Psoas muscle (tissue), 8 donors: ENCODE data around the gene ATG4C. TPM values are rescaled to one million over a fixed set of nuclear protein-coding genes. Genes with fewer than 3 reads are reported as not detected.

Experiments used
- ATAC-seq, 4 donors: fragments of 200-7000 bp; cut with Tn5 transposase; one replicate each; pipeline ENCODE4 v1.9.1; 2020; ENCODE audit warnings: moderate library complexity in 3 of 4, mild to moderate bottlenecking in 2 of 4
- DNase-seq, 2 donors: peaks; one replicate each; pipeline ENCODE4 v3.0.0-alpha.2; 2020
- H3K27ac ChIP-seq: fragments of 200-600 bp; one replicate; pipeline ENCODE4 v1.8.0; 2022
- H3K27me3 ChIP-seq, 3 donors: fragments of 200-600 bp in 1 of 3; one replicate each; pipeline versions ENCODE4 v1.6.1 to v1.8.0; 2013 to 2022; ENCODE audit warnings: low read length in 2 of 3, mild to moderate bottlenecking in 2 of 3, moderate library complexity in 1 of 3; ENCODE audit not compliant: insufficient read depth in 3 of 3
- H3K36me3 ChIP-seq, 2 donors: fragments of 200-600 bp in 1 of 2; one replicate each; pipeline versions ENCODE4 v1.6.1 to v1.8.0; 2013 to 2022; ENCODE audit warnings: low read depth in 1 of 2, mild to moderate bottlenecking in 1 of 2, moderate library complexity in 1 of 2; ENCODE audit not compliant: insufficient read depth in 1 of 2
- H3K4me1 ChIP-seq: fragments of 200-600 bp; one replicate; pipeline ENCODE4 v1.8.0; 2022
- H3K4me3 ChIP-seq: fragments of 200-600 bp; one replicate; pipeline ENCODE4 v1.8.0; 2022; ENCODE audit warnings: mild to moderate bottlenecking
- H3K9me3 ChIP-seq: fragments of 200-600 bp; one replicate; pipeline ENCODE4 v1.8.0; 2022
- CTCF ChIP-seq: fragments of 200-600 bp; IDR thresholded peaks from one replicate; pipeline ENCODE4 v1.8.0; 2022; ENCODE audit warnings: antibody characterized with exemption
- WGBS, 3 donors: extraction: QIAGEN DNeasy Blood & Tissue Kit; methylation state at CpG; one replicate each; pipeline versions ENCODE4 v1.1.6 to v1.1.7; 2013; 5-methylcytosine and 5-hydroxymethylcytosine counted together
- intact Hi-C, 2 donors: fragments of 100-400 bp; cut with DNase I; formaldehyde crosslinking; loops; one replicate each; pipeline versions ENCODE4 v1.11.0 to v1.14.2; 2022
- polyA plus RNA-seq, 3 donors: library from polyadenylated mRNA; stranded (reverse); fragments of 200-250 nt; gene quantifications; one replicate each; pipeline ENCODE4 v1.2.3, GENCODE V29; 2013
- total RNA-seq, 4 donors: library from RNA; stranded (reverse); fragmentation: NEBNext Ultra II Directional in 2 of 4; extraction: Animal tissue kit (Norgen Biotek cat#: 25700) in 2 of 4; gene quantifications; one replicate each; pipeline versions ENCODE4 v1.2.1 to v1.2.4, GENCODE V29; 2021 to 2023
- donor health status: healthy with polysubstance abuse.
- donor health status: DM: no; HTN: no; CAD: no; lungs with moderate emphysema.
- donor health status: Bipolar disorder and iron deficiency.
- donor health status: healthy.
- donor health status: DM: yes; HTN: yes; CAD: no.
- donor health status: DM: no; HTN: no; CAD: no.
- donor health status: DM: no; HTN: no; CAD: no.
- donor health status: DM: yes; HTN: yes; CAD: no.

The ATG4C gene
- total and polyA plus RNA-seq, 7 donors = 3.3 to 8.3 (median 5.1) TPM

- Histone ChIP-seq H3K27me3 (no peaks in the 10 kb centered on the region), H3K36me3 (no peaks in the 10 kb centered on the region), H3K4me3 (no peak overlapping the region), H3K27ac (no peak overlapping the region), H3K4me1 (no peaks in the 10 kb centered on the region), H3K9me3 (no peaks in the 10 kb centered on the region)
- TF ChIP-seq CTCF = no peak
- intact Hi-C loops = no loop called here
- DNase-seq = no peak
- WGBS, 3 donors = 42 to 48% (median 46%) methylated on average over 9 of the region's 9 CpGs
- no peak for ATAC-seq
These were observed 122.5 kb downstream of the ATG4C start for GRCh38 chr1:62906428-62906886.

- WGBS, 3 donors = 80 to 86% (median 82%) methylated on average over 2 of the region's 2 CpGs
- no peak overlapping the region for H3K27ac ChIP-seq
- no peaks in the 10 kb centered on the region for H3K36me3 ChIP-seq
- no peak overlapping the region for H3K4me3 ChIP-seq
- H3K4me1 ChIP-seq = no peaks in the 10 kb centered on the region
- TF ChIP-seq CTCF = no peak
- H3K27me3 ChIP-seq = no peaks in the 10 kb centered on the region
- ATAC-seq (no peak), DNase-seq (no peak)
- no peaks in the 10 kb centered on the region for H3K9me3 ChIP-seq
- intact Hi-C loops = no loop called here
These were observed 124.3 kb downstream of the ATG4C start for GRCh38 chr1:62908168-62908695.

GRCh38 chr1:62912028-62912638 is 128.2 kb downstream of the ATG4C start:
- peak; percentile 26 for TF ChIP-seq CTCF
- intact Hi-C loops = no loop called here

More at GRCh38 chr1:62912028-62912638, 128.2 kb downstream of the ATG4C start:
- H3K9me3 ChIP-seq = no peaks in the 10 kb centered on the region
- H3K4me1 ChIP-seq = no peaks in the 10 kb centered on the region
- DNase-seq (no peak), ATAC-seq (no peak)
- no peak overlapping the region for H3K27ac ChIP-seq
- no peaks in the 10 kb centered on the region for H3K27me3 ChIP-seq
- H3K4me3 ChIP-seq = no peak overlapping the region
- no peaks in the 10 kb centered on the region for H3K36me3 ChIP-seq

Other genes with a start within 250 kb of the ATG4C start
- not detected for gene ANGPTL3, start 186.6 kb upstream of the ATG4C start, total RNA-seq
- not detected for gene ANGPTL3, start 186.6 kb upstream of the ATG4C start, polyA plus RNA-seq
- 10 to 100 TPM in 1 of 4 donors, 1 to 10 TPM in 3; 7.0 to 12.9 (median 8.6) TPM for gene DOCK7, start 95.7 kb upstream of the ATG4C start, total RNA-seq
- gene DOCK7, start 95.7 kb upstream of the ATG4C start, polyA plus RNA-seq = 1 to 10 TPM; 3.1 to 5.1 (median 4.9) TPM